ENCODE measurements around the gene DCT. TPM values are rescaled to one million over a fixed set of nuclear protein-coding genes. Genes with fewer than 3 reads are reported as not detected.

Gene DCT
- total RNA-seq, 1 donor from 2014 or later, result not detected

GRCh38 chr13:94431987-94432386 is 47.5 kb downstream of the DCT start:
- Histone ChIP-seq H3K27ac (no peak overlapping the region), H3K9me3 (no peaks in the 10 kb centered on the region), H3K27me3 (no peaks in the 10 kb centered on the region), H3K4me3 (no peak overlapping the region), H3K4me1 (no peaks in the 10 kb centered on the region), H3K36me3 (no peaks in the 10 kb centered on the region)
- TF ChIP-seq, protein P1, sequence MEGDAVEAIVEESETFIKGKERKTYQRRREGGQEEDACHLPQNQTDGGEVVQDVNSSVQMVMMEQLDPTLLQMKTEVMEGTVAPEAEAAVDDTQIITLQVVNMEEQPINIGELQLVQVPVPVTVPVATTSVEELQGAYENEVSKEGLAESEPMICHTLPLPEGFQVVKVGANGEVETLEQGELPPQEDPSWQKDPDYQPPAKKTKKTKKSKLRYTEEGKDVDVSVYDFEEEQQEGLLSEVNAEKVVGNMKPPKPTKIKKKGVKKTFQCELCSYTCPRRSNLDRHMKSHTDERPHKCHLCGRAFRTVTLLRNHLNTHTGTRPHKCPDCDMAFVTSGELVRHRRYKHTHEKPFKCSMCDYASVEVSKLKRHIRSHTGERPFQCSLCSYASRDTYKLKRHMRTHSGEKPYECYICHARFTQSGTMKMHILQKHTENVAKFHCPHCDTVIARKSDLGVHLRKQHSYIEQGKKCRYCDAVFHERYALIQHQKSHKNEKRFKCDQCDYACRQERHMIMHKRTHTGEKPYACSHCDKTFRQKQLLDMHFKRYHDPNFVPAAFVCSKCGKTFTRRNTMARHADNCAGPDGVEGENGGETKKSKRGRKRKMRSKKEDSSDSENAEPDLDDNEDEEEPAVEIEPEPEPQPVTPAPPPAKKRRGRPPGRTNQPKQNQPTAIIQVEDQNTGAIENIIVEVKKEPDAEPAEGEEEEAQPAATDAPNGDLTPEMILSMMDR (IDR thresholded peaks at IDR 0.05), result no peak
- no peak for DNase-seq (ENCODE audit: low spot score in 2 of 2)
- intact Hi-C loops (cut with DNase I), result no loop called here

- TF ChIP-seq, protein P1 (IDR thresholded peaks at IDR 0.05), result no peak
- intact Hi-C loops (cut with DNase I), result no loop called here
- no peaks in the 10 kb centered on the region for H3K9me3 ChIP-seq
- no peak for DNase-seq (ENCODE audit: low spot score in 2 of 2)
- no peaks in the 10 kb centered on the region for H3K27me3 ChIP-seq
- H3K4me1 ChIP-seq, result no peaks in the 10 kb centered on the region
- H3K4me3 ChIP-seq, result no peak overlapping the region
- H3K36me3 ChIP-seq, result no peaks in the 10 kb centered on the region
- no peak overlapping the region for H3K27ac ChIP-seq
These were observed 47.9 kb downstream of the DCT start for GRCh38 chr13:94431574-94431973.

- no peak overlapping the region for H3K4me3 ChIP-seq
- H3K9me3 ChIP-seq, result no peaks in the 10 kb centered on the region
- no peak overlapping the region for H3K27ac ChIP-seq
- no peaks in the 10 kb centered on the region for H3K36me3 ChIP-seq
- H3K4me1 ChIP-seq, result no peaks in the 10 kb centered on the region
- no peak for DNase-seq (ENCODE audit: low spot score in 2 of 2)
- TF ChIP-seq, protein P1 (IDR thresholded peaks at IDR 0.05), result no peak
- H3K27me3 ChIP-seq, result no peaks in the 10 kb centered on the region
- intact Hi-C loops (cut with DNase I), result no loop called here
These were observed 52.0 kb downstream of the DCT start for GRCh38 chr13:94427313-94427953.

GRCh38 chr13:94419925-94420305 is 59.6 kb downstream of the DCT start:
- TF ChIP-seq, protein P1 (IDR thresholded peaks at IDR 0.05), result no peak
- no peaks in the 10 kb centered on the region for H3K36me3 ChIP-seq
- intact Hi-C loops (cut with DNase I), result no loop called here
- H3K4me1 ChIP-seq, result no peaks in the 10 kb centered on the region
- H3K27me3 ChIP-seq, result no peaks in the 10 kb centered on the region
- H3K9me3 ChIP-seq, result no peaks in the 10 kb centered on the region
- no peak for DNase-seq (ENCODE audit: low spot score in 2 of 2)
- H3K27ac ChIP-seq, result no peak overlapping the region
- H3K4me3 ChIP-seq, result no peak overlapping the region

- Histone ChIP-seq H3K36me3 (no peaks in the 10 kb centered on the region), H3K9me3 (no peaks in the 10 kb centered on the region), H3K27ac (no peak overlapping the region), H3K27me3 (no peaks in the 10 kb centered on the region), H3K4me1 (no peaks in the 10 kb centered on the region), H3K4me3 (no peak overlapping the region)
- intact Hi-C loops (cut with DNase I), result no loop called here
- DNase-seq (ENCODE audit: low spot score in 2 of 2), result no peak
- TF ChIP-seq, protein P1 (IDR thresholded peaks at IDR 0.05), result no peak
These were observed 60.1 kb downstream of the DCT start for GRCh38 chr13:94419304-94419924.

All from ascending aorta (tissue), 2 donors.